ENCODE data around the gene MPG. TPM values are rescaled to one million over a fixed set of nuclear protein-coding genes. Genes with fewer than 3 reads are reported as not detected.
"Not testable (repeated sequence)": the region's sequence is repeated elsewhere in the genome, so short reads cannot be mapped to it uniquely, and the experiment has no call there.

The MPG gene
- total RNA-seq (2014; rRNA removed; shearing (Covaris generic); ENCODE audit: low replicate concordance): 126 and 258 TPM in 2 replicates

- no peaks in the 10 kb centered on the region for H3K9me3 ChIP-seq
- peak within 1 kb of the TSS; percentile 63 for H3K4me3 ChIP-seq
- no peaks in the 10 kb centered on the region for H3K27me3 ChIP-seq
- peaks cover 32% of the 10 kb centered on the region for H3K36me3 ChIP-seq
- peak; percentile 93 for DNase-seq
These were observed at the start of gene MPG for GRCh38 chr16:77807-78443. TSS of gene MPG (plus strand) at chr16:78225. CDS start at chr16:78310, 85 bp downstream.

- not testable (repeated sequence) for H3K4me3 ChIP-seq, H3K9me3 ChIP-seq, DNase-seq
These were observed 47.4 kb upstream of the MPG start for GRCh38 chr16:30627-31026.

GRCh38 chr16:33154-33876 is 44.7 kb upstream of the MPG start:
- not testable (repeated sequence) for DNase-seq, H3K4me3 ChIP-seq, H3K36me3 ChIP-seq, H3K27me3 ChIP-seq, H3K9me3 ChIP-seq

More at GRCh38 chr16:30627-31026, 47.4 kb upstream of the MPG start:
- not testable (repeated sequence) for H3K27me3 ChIP-seq, H3K36me3 ChIP-seq

- Histone ChIP-seq H3K36me3 (peaks cover 9% of the 10 kb centered on the region; the same call in 1 of the 2 replicates), H3K4me3 (no peak overlapping the region), H3K9me3 (no peaks in the 10 kb centered on the region), H3K27me3 (no peaks in the 10 kb centered on the region)
- DNase-seq: no peak
These were observed 44.0 kb upstream of the MPG start for GRCh38 chr16:33877-34647.

- Histone ChIP-seq H3K9me3 (no peaks in the 10 kb centered on the region), H3K36me3 (peaks cover 11% of the 10 kb centered on the region; the same call in 1 of the 2 replicates), H3K27me3 (no peaks in the 10 kb centered on the region), H3K4me3 (no peak overlapping the region)
- DNase-seq: no peak
These were observed 43.4 kb upstream of the MPG start for GRCh38 chr16:34648-34987.

- Histone ChIP-seq H3K9me3 (no peaks in the 10 kb centered on the region), H3K27me3 (no peaks in the 10 kb centered on the region), H3K36me3 (peaks cover 11% of the 10 kb centered on the region; the same call in 1 of the 2 replicates), H3K4me3 (no peak overlapping the region)
- DNase-seq: no peak
These were observed 42.9 kb upstream of the MPG start for GRCh38 chr16:35011-35677.

- no peaks in the 10 kb centered on the region for H3K27me3 ChIP-seq
- H3K4me3 ChIP-seq: no peak overlapping the region
- H3K9me3 ChIP-seq: no peaks in the 10 kb centered on the region
- H3K36me3 ChIP-seq: peaks cover 11% of the 10 kb centered on the region; the same call in 1 of the 2 replicates
- DNase-seq: no peak
These were observed 42.2 kb upstream of the MPG start for GRCh38 chr16:35678-36305.

- Histone ChIP-seq H3K4me3 (no peak overlapping the region), H3K9me3 (no peaks in the 10 kb centered on the region), H3K27me3 (no peaks in the 10 kb centered on the region), H3K36me3 (peaks cover 11% of the 10 kb centered on the region)
- no peak for DNase-seq
These were observed 41.6 kb upstream of the MPG start for GRCh38 chr16:36336-36984.

GRCh38 chr16:37511-37910 is 40.5 kb upstream of the MPG start:
- Histone ChIP-seq H3K9me3 (no peaks in the 10 kb centered on the region), H3K36me3 (peaks cover 21% of the 10 kb centered on the region), H3K4me3 (no peak overlapping the region), H3K27me3 (no peaks in the 10 kb centered on the region)
- no peak for DNase-seq

- H3K27me3 ChIP-seq, H3K4me3 ChIP-seq, DNase-seq, H3K9me3 ChIP-seq: not testable (repeated sequence)
- H3K36me3 ChIP-seq: peaks cover 28% of the 10 kb centered on the region
These were observed 39.8 kb upstream of the MPG start for GRCh38 chr16:38206-38605.

GRCh38 chr16:38941-39892 is 38.8 kb upstream of the MPG start:
- Histone ChIP-seq H3K9me3 (no peaks in the 10 kb centered on the region), H3K27me3 (no peaks in the 10 kb centered on the region), H3K4me3 (no peak overlapping the region), H3K36me3 (peaks cover 37% of the 10 kb centered on the region)
- no peak for DNase-seq

- Histone ChIP-seq H3K4me3 (no peak overlapping the region), H3K27me3 (no peaks in the 10 kb centered on the region), H3K36me3 (peaks cover 48% of the 10 kb centered on the region), H3K9me3 (no peaks in the 10 kb centered on the region)
- no peak for DNase-seq
These were observed 36.5 kb upstream of the MPG start for GRCh38 chr16:41439-42068.

- H3K36me3 ChIP-seq: peaks cover 52% of the 10 kb centered on the region
- H3K9me3 ChIP-seq: no peaks in the 10 kb centered on the region
- no peak for DNase-seq
These were observed 36.0 kb upstream of the MPG start for GRCh38 chr16:42069-42457.

GRCh38 chr16:42691-43090 is 35.3 kb upstream of the MPG start:
- no peaks in the 10 kb centered on the region for H3K27me3 ChIP-seq
- no peaks in the 10 kb centered on the region for H3K9me3 ChIP-seq
- H3K4me3 ChIP-seq: no peak overlapping the region
- no peak for DNase-seq
- H3K36me3 ChIP-seq: peaks cover 54% of the 10 kb centered on the region

More at GRCh38 chr16:42069-42457, 36.0 kb upstream of the MPG start:
- no peaks in the 10 kb centered on the region for H3K27me3 ChIP-seq
- H3K4me3 ChIP-seq: no peak overlapping the region

GRCh38 chr16:43294-43693 is 34.7 kb upstream of the MPG start:
- Histone ChIP-seq H3K27me3 (no peaks in the 10 kb centered on the region), H3K9me3 (no peaks in the 10 kb centered on the region), H3K36me3 (peaks cover 56% of the 10 kb centered on the region), H3K4me3 (no peak overlapping the region)
- DNase-seq: no peak

Data from MG63 (cell line).